ENCODE measurements around the gene CIAO2A. TPM values are rescaled to one million over a fixed set of nuclear protein-coding genes. Genes with fewer than 3 reads are reported as not detected.
A peak's percentile ranks its signal among the peaks of the same experiment; 100 is the strongest.

CIAO2A gene
- total RNA-seq, 1 experiment from 2014 or later, result 129 TPM

DNA sequence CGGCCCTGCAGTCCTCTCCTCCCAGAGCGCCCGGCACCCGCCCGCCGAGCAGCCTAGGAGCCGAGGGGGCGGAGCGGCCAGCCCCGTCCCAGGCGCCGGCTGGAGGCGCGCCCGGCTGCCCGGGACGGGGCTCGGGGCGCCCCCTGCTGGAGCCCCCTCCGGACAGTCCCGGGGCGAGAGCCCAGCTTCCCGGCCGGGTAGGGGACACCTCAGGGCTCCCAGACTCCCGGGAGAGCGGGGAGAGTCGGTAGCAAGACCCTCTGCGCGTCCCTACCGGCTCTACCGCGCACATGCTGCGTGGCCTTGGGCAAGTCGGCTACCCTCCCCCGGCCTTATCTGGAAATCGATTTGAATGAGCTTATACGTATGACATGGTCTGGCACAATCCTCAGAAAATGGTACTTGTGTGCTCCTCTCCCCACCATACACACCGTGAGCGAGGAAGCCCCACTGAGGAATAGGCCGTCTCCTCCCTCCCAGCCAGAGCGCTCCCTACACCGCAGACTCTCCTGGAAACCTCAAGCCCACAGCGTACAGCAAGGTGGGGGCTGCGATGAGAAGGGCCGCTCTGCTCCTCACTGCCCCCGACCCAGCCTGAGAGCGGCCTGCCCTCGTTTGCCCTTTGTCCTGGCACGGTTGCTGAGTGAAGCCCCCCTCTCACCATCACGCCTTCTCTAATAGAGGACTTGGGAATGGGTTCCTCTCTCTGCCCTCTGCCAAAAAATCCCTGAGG, 47.1 kb downstream of the CIAO2A start, which contains the start of gene DAPK2:
Gene DAPK2, minus strand, starts transcription at position 65 of the 733 bp plus-strand sequence. CDS start 6,224 bp downstream, outside the sequence.
- H3K27me3 ChIP-seq (ENCODE audit: low read length), result no peaks in the 10 kb centered on the region
- peak within 1 kb of the TSS; percentile 79 for H3K4me2 ChIP-seq (ENCODE audit: low read depth, low read length, poor library complexity, severe bottlenecking)
- no peaks in the 10 kb centered on the region for H3K9me2 ChIP-seq (replicated peaks; ENCODE audit: insufficient read depth, low read length)
- DNase-seq, result peak; percentile 88
- H3K36me3 ChIP-seq (ENCODE audit: insufficient read depth, low read length), result 0 out of 2 replicates have a peak, but pooled peaks cover 5% of the 10 kb centered on the region
- no peaks in the 10 kb centered on the region for H3K9me3 ChIP-seq (ENCODE audit: low read length)
- peaks cover 62% of the 10 kb centered on the region for H3K4me1 ChIP-seq (ENCODE audit: low read length)
- peak within 1 kb of the TSS; percentile 79; the same call in 1 of the 2 replicates for H2AFZ ChIP-seq (ENCODE audit: low read length)
- H3K4me3 ChIP-seq (ENCODE audit: low read length), result peak within 1 kb of the TSS; percentile 70
- peak within 1 kb of the TSS; percentile 74 for H3K9ac ChIP-seq (ENCODE audit: low read length)
- H3K79me2 ChIP-seq (ENCODE audit: low read length), result peaks cover 44% of the 10 kb centered on the region
- peak within 1 kb of the TSS; percentile 85 for H3K27ac ChIP-seq (ENCODE audit: low read length)
- H4K20me1 ChIP-seq (ENCODE audit: insufficient read depth, low read depth, low read length), result no peaks in the 10 kb centered on the region

DNA sequence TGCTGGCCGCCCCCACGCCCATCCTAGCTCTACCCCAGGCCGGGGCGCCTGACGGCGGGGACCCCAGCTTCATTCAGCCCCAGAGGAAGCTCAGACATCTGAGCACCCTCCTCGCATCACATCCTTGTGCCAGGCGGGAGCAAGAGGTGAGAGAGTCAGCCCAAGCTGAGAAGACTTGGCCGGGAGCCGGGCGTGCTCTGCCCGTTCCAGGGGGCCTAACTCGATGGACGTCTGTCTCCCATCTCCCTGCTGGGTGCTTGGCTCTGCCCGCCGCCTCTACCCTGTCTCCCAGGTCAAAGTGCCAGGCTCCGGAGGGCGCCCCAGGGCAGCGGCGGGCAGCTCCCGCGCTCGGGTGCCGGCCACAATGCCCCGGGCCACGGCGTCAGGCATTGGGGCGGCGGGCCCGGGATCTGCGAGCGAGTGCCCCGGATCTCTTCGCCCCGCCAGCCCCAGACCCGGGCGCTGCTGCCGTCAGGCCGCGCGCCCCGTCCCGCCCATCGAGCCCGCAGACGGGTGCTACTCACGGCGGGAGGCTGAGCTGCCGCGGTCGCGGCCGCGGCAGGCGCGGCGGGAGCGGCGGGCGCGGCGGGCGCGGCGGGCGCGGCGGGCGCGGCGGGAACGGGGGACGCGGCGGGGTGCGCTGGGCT, 47.7 kb downstream of the CIAO2A start:
- peak; percentile 53 for DNase-seq
- Histone ChIP-seq H4K20me1 (ENCODE audit: insufficient read depth, low read depth, low read length) (no peaks in the 10 kb centered on the region), H3K36me3 (ENCODE audit: insufficient read depth, low read length) (0 out of 2 replicates have a peak, but pooled peaks cover 5% of the 10 kb centered on the region)

GRCh38 chr15:64045101-64045435, 48.6 kb downstream of the CIAO2A start:
- Histone ChIP-seq H3K27ac (ENCODE audit: low read length) (peak overlapping the region; percentile 85), H3K27me3 (ENCODE audit: low read length) (no peaks in the 10 kb centered on the region), H3K4me1 (ENCODE audit: low read length) (peaks cover 65% of the 10 kb centered on the region), H3K36me3 (ENCODE audit: insufficient read depth, low read length) (0 out of 2 replicates have a peak, but pooled peaks cover 5% of the 10 kb centered on the region), H3K4me3 (ENCODE audit: low read length) (peak overlapping the region; percentile 70), H3K79me2 (ENCODE audit: low read length) (peaks cover 52% of the 10 kb centered on the region), H4K20me1 (ENCODE audit: insufficient read depth, low read depth, low read length) (no peaks in the 10 kb centered on the region), H3K4me2 (ENCODE audit: low read depth, low read length, poor library complexity, severe bottlenecking) (peak overlapping the region; percentile 64), H3K9ac (ENCODE audit: low read length) (peak overlapping the region; percentile 74), H2AFZ (ENCODE audit: low read length) (no peak overlapping the region), H3K9me3 (ENCODE audit: low read length) (no peaks in the 10 kb centered on the region), H3K9me2 (replicated peaks; ENCODE audit: insufficient read depth, low read length) (no peaks in the 10 kb centered on the region)
- peak; percentile 67 for DNase-seq

More for the DNA sequence above, 47.7 kb downstream of the CIAO2A start:
- Histone ChIP-seq H3K79me2 (ENCODE audit: low read length) (peaks cover 50% of the 10 kb centered on the region), H3K9me3 (ENCODE audit: low read length) (no peaks in the 10 kb centered on the region), H3K27me3 (ENCODE audit: low read length) (no peaks in the 10 kb centered on the region), H3K4me2 (ENCODE audit: low read depth, low read length, poor library complexity, severe bottlenecking) (peak overlapping the region; percentile 79), H3K27ac (ENCODE audit: low read length) (peak overlapping the region; percentile 85), H3K4me3 (ENCODE audit: low read length) (peak overlapping the region; percentile 70), H3K9me2 (replicated peaks; ENCODE audit: insufficient read depth, low read length) (no peaks in the 10 kb centered on the region), H3K4me1 (ENCODE audit: low read length) (peaks cover 65% of the 10 kb centered on the region), H2AFZ (ENCODE audit: low read length) (no peak overlapping the region), H3K9ac (ENCODE audit: low read length) (peak overlapping the region; percentile 74)

- H3K4me3 ChIP-seq (ENCODE audit: low read length), result peak overlapping the region; percentile 70
These were observed 49.1 kb downstream of the CIAO2A start for GRCh38 chr15:64044300-64045100.

DNA sequence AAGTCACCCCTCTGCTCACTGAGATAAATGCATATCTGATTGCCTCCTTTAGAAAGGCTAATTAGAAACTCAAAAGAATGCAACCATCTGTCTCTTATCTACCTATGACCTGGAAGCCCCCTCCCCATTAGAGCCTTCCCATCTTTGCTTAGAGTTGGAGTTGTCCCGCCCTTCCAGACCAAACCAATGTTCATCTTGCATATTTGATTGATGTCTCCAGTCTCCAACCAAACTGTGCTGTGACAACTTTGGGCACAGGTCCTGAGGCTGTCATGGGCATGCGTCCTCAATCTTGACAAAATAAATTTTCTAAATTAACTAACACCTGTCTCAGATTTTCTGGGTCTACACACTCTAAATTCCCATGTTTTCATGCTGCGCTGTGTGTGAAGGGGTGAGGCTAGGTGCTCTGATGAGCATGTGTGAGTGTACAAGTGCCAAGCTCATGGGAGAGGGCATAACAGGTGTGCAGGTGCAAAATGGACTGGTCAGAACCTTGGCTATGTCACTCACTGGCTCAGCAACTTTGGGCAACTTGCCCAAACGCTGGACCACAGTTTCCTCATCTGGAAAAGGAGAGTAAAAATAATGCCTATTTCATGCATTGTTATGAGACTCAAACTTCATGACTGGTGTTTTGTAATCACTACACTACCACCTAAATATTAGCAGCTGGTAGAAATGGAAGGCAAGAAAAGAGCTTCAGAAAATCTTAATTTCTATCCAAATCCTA, 54.6 kb downstream of the CIAO2A start:
- Histone ChIP-seq H3K4me3 (ENCODE audit: low read length) (no peak overlapping the region), H4K20me1 (ENCODE audit: insufficient read depth, low read depth, low read length) (no peaks in the 10 kb centered on the region), H3K4me1 (ENCODE audit: low read length) (peaks cover 25% of the 10 kb centered on the region), H2AFZ (ENCODE audit: low read length) (no peak overlapping the region), H3K4me2 (ENCODE audit: low read depth, low read length, poor library complexity, severe bottlenecking) (no peak overlapping the region), H3K9me3 (ENCODE audit: low read length) (no peaks in the 10 kb centered on the region), H3K9me2 (replicated peaks; ENCODE audit: insufficient read depth, low read length) (no peaks in the 10 kb centered on the region), H3K79me2 (ENCODE audit: low read length) (peaks cover 46% of the 10 kb centered on the region), H3K27me3 (ENCODE audit: low read length) (no peaks in the 10 kb centered on the region), H3K9ac (ENCODE audit: low read length) (no peak overlapping the region), H3K36me3 (ENCODE audit: insufficient read depth, low read length) (peaks cover 8% of the 10 kb centered on the region; the same call in 1 of the 2 replicates), H3K27ac (ENCODE audit: low read length) (no peak overlapping the region)
- no peak for DNase-seq

More at GRCh38 chr15:64044300-64045100, 49.1 kb downstream of the CIAO2A start:
- Histone ChIP-seq H3K9me2 (replicated peaks; ENCODE audit: insufficient read depth, low read length) (no peaks in the 10 kb centered on the region), H3K36me3 (ENCODE audit: insufficient read depth, low read length) (0 out of 2 replicates have a peak, but pooled peaks cover 5% of the 10 kb centered on the region), H3K27me3 (ENCODE audit: low read length) (no peaks in the 10 kb centered on the region), H3K9me3 (ENCODE audit: low read length) (no peaks in the 10 kb centered on the region), H4K20me1 (ENCODE audit: insufficient read depth, low read depth, low read length) (no peaks in the 10 kb centered on the region), H3K9ac (ENCODE audit: low read length) (peak overlapping the region; percentile 74), H2AFZ (ENCODE audit: low read length) (no peak overlapping the region), H3K79me2 (ENCODE audit: low read length) (peaks cover 54% of the 10 kb centered on the region), H3K4me1 (ENCODE audit: low read length) (peaks cover 65% of the 10 kb centered on the region), H3K27ac (ENCODE audit: low read length) (peak overlapping the region; percentile 85), H3K4me2 (ENCODE audit: low read depth, low read length, poor library complexity, severe bottlenecking) (peak overlapping the region; percentile 64)
- peak; percentile 85 for DNase-seq

GRCh38 chr15:64037966-64038365, 55.7 kb downstream of the CIAO2A start:
- Histone ChIP-seq H3K9ac (ENCODE audit: low read length) (no peak overlapping the region), H3K9me3 (ENCODE audit: low read length) (no peaks in the 10 kb centered on the region), H3K79me2 (ENCODE audit: low read length) (peaks cover 35% of the 10 kb centered on the region), H2AFZ (ENCODE audit: low read length) (no peak overlapping the region), H3K27me3 (ENCODE audit: low read length) (no peaks in the 10 kb centered on the region), H4K20me1 (ENCODE audit: insufficient read depth, low read depth, low read length) (no peaks in the 10 kb centered on the region), H3K4me2 (ENCODE audit: low read depth, low read length, poor library complexity, severe bottlenecking) (no peak overlapping the region), H3K9me2 (replicated peaks; ENCODE audit: insufficient read depth, low read length) (no peaks in the 10 kb centered on the region), H3K36me3 (ENCODE audit: insufficient read depth, low read length) (peaks cover 3% of the 10 kb centered on the region; the same call in 1 of the 2 replicates), H3K27ac (ENCODE audit: low read length) (no peak overlapping the region), H3K4me1 (ENCODE audit: low read length) (peaks cover 15% of the 10 kb centered on the region), H3K4me3 (ENCODE audit: low read length) (no peak overlapping the region)
- no peak for DNase-seq

GRCh38 chr15:64037116-64037515, 56.5 kb downstream of the CIAO2A start:
- Histone ChIP-seq H2AFZ (ENCODE audit: low read length) (no peak overlapping the region), H3K36me3 (ENCODE audit: insufficient read depth, low read length) (peaks cover 3% of the 10 kb centered on the region; the same call in 1 of the 2 replicates), H3K27me3 (ENCODE audit: low read length) (no peaks in the 10 kb centered on the region), H3K79me2 (ENCODE audit: low read length) (peaks cover 29% of the 10 kb centered on the region), H3K9me3 (ENCODE audit: low read length) (no peaks in the 10 kb centered on the region), H3K4me2 (ENCODE audit: low read depth, low read length, poor library complexity, severe bottlenecking) (no peak overlapping the region), H3K27ac (ENCODE audit: low read length) (no peak overlapping the region), H4K20me1 (ENCODE audit: insufficient read depth, low read depth, low read length) (no peaks in the 10 kb centered on the region), H3K4me3 (ENCODE audit: low read length) (no peak overlapping the region), H3K9ac (ENCODE audit: low read length) (no peak overlapping the region), H3K9me2 (replicated peaks; ENCODE audit: insufficient read depth, low read length) (no peaks in the 10 kb centered on the region), H3K4me1 (ENCODE audit: low read length) (peaks cover 7% of the 10 kb centered on the region; the same call in 1 of the 2 replicates)
- no peak for DNase-seq

All from Karpas-422 (cell line).